HG03175 (cell line): ENCODE data around the gene AKR1A1.
A peak's percentile ranks its signal among the peaks of the same experiment; 100 is the strongest.
"Not testable (repeated sequence)": the region's sequence is repeated elsewhere in the genome, so short reads cannot be mapped to it uniquely, and the experiment has no call there.

ENCODE experiments used
- ATAC-seq: cut with Tn5 transposase; IDR thresholded peaks from one replicate; pipeline ENCODE4 v1.9.1; 2021; ENCODE audit warnings: mild to moderate bottlenecking, moderate library complexity; ENCODE audit not compliant: unreplicated experiment

Gene AKR1A1

GRCh38 chr1:45569571-45569961 is 18.9 kb downstream of the AKR1A1 start:
- ATAC-seq, result no peak

- ATAC-seq, result peak; percentile 46
Observed at GRCh38 chr1:45569962-45570581, 19.4 kb downstream of the AKR1A1 start.

DNA sequence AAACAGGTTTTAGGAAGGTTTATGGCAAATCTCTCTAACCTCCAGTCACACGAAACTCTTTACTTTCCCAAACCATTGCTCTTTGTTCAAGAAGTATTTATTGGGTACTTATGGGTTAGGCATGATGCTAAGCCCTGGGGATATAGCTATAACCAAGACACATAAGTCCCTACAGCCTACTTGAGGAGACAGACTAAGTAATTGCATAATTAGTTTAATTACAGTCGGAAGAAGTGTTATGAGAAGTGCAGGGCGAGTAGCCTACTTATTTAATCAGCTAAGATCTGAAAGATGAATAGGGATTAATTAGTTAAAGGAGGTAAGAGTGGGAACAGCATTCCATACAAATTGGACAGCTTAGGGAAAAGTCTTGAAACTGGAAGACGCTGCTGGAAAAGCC is 20.0 kb downstream of the AKR1A1 start:
- no peak for ATAC-seq

DNA sequence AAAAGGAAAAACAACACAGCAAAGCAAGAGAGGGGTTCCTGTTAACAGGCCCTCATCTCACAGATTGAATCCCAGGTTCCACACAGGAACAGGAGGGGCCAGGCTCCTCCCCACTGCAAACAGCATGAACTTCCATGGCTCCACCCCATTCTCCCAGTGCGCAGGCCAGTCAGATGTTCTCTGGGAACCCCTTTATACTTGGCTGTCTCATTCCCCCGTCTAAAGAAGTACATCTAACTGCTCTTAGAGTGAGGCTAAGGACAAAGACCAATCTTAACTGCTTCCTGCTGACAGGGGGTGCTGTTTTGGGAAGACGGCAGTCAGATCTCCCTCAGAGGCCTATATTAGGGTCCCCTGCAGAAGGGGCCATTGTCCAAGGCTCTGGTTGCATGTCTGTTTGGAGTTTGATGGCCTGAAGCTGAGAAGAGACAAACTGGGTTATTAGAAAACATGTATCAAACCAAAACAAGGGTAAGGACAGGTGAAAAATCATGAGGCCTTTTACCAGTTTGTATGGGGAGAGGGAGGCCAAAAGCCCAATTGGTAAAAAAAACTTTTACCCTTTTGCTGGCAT is 22.7 kb downstream of the AKR1A1 start:
- no peak for ATAC-seq

- ATAC-seq, result no peak
Observed at GRCh38 chr1:45574105-45574626, 23.5 kb downstream of the AKR1A1 start.

DNA sequence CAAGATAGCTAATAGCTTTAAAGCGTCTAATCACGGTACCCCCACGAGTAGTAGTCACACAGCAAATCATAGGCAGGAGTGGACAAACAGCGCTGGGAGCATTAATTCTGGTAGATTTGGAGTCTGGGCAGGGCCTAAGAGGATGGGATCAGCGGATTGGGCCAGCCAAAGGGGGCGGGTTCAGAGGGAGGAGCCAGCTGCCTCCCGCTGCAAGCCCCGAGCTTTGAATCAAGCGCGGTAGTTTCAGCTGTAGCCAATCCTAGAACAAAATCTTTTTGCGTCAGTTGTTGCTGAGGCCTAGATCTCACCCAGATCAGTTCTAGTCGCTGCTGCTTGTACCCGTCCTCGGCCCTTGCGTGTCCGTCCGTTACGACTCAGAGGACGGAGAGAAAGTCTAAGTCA is 32.6 kb downstream of the AKR1A1 start:
- peak; percentile 77 for ATAC-seq

GRCh38 chr1:45583666-45584350 is 33.2 kb downstream of the AKR1A1 start, which contains the start of gene NASP:
NASP (plus strand) TSS chr1:45584041; CDS start chr1:45584147, 106 bp downstream.
- peak; percentile 47 for ATAC-seq

DNA sequence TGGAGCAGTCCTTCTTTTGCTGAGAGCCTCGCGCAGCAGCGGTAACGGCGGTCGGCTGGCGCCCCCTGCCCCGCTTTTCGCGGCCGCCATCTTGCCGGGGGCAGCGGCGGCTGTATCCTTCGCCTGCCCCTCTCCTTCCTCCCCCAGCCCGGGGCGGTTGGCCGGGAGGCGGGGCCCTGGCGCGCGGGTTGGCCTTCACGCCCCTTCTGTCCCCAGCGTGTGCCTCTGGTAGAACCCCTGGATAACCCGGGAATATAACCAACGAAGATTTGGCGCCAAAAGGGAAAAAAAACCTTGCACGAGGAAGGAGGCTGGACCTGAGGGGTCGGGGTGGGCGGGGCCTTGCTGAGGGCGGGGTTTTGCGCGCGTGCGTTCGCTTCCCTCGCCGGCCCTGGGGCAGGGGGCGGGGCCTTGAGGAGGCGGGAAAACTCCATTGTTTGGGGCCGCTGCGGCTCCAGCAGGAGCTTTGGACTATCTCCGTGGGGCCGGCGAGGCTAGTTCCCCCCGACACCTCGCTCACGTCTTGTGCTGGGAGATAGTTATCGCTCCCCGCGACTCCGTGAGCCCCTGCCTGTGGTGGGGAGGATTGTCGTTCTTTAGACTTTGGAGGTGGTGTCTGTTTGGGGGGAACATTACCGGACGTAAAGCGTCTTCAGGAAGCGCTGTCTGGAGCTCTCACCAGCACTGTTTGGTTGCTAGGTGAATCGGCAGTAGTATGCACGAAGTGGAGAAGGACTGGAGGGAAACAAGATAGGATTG is 33.9 kb downstream of the AKR1A1 start:
- ATAC-seq, result peak; percentile 29

DNA sequence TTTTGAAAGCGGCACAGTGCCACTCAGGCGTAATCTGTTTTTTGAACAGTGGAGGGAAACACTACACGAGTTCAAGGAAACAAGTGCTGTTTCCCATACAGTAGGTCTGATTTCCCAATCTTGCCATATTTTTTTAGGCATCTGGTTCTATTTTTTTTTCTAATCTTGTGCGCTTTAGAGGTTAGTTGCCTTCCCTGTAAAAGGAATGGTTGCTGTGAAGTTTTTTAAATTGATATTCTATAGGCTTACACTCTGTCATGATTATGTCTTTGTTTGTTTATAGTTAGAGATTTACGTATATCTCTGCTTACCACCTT is 34.4 kb downstream of the AKR1A1 start:
- no peak for ATAC-seq

DNA sequence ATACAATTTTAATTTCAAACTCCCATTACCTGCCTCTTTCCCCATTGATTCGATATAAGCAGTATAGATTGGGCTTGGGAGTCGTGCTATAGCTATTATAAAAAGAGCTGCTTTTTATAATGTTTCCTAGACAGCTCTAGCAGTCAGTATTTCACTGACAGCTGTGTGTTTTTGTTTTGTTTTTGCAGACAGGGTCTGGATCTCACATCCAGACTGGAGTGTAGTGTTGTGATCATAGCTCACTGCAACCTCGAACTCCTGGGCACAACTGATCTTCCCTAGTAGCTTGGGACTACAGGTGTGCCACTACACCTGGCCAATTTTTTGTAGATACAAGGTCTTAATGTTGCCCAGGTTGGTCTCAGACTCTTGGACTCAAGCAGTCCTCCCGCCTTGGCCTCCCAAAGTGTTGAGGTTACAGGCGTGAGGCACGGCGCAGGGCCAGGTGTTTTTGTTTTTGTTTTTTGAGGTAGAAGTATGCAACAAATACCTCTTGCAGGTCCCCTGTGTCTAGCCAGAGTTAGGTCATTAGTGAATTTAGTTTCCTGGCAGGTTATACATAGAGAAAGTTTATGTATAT is 35.0 kb downstream of the AKR1A1 start:
- ATAC-seq, result no peak

GRCh38 chr1:45586769-45587168 is 36.1 kb downstream of the AKR1A1 start:
- ATAC-seq, result no peak

GRCh38 chr1:45589861-45590260 is 39.2 kb downstream of the AKR1A1 start:
- no peak for ATAC-seq

GRCh38 chr1:45594412-45594811 is 43.8 kb downstream of the AKR1A1 start:
- ATAC-seq, result no peak

- ATAC-seq, result not testable (repeated sequence)
Observed at GRCh38 chr1:45596765-45597164, 46.1 kb downstream of the AKR1A1 start.

DNA sequence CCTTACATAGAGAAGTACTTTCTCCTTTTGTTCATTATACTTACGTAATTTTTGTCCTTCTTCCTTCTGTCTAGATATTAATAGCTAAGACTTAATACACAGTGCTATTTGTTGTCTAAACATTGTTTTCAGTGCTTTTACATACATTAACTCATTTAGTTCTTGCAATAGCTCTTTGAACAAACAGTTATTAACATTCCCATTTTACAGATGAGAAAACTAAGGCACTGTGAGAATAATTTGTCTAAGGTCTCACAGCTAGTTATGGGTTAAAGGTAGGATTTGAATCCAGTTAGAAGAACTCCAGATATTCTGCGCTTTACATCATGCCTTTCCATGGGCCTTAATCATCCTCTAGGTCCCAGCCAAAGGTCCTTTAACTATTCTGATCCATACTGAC is 53.6 kb downstream of the AKR1A1 start:
- ATAC-seq, result no peak

DNA sequence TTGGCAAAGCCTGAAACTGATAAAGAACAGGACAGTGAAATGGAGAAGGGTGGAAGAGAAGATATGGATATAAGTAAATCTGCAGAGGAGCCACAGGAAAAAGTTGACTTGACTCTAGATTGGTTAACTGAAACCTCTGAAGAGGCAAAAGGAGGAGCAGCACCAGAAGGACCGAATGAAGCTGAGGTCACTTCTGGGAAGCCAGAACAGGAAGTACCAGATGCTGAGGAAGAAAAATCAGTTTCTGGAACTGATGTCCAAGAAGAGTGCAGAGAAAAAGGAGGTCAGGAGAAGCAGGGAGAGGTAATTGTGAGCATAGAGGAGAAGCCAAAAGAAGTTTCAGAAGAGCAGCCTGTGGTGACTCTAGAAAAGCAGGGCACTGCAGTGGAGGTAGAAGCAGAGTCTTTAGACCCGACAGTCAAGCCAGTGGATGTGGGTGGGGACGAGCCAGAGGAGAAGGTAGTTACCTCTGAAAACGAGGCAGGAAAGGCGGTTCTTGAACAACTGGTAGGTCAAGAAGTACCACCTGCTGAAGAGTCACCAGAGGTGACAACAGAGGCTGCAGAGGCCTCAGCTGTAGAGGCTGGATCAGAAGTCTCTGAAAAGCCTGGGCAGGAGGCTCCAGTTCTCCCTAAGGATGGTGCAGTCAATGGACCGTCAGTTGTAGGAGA is 56.9 kb downstream of the AKR1A1 start:
- no peak for ATAC-seq

GRCh38 chr1:45608175-45609156 is 57.8 kb downstream of the AKR1A1 start:
- ATAC-seq, result no peak

- no peak for ATAC-seq
Observed at GRCh38 chr1:45610589-45611226, 60.1 kb downstream of the AKR1A1 start.
